ENCODE results near the gene DNAJB13. TPM values are rescaled to one million over a fixed set of nuclear protein-coding genes. Genes with fewer than 3 reads are reported as not detected.
A peak's percentile ranks its signal among the peaks of the same experiment; 100 is the strongest.

Gene DNAJB13
- total and polyA plus RNA-seq, 2 donors (not counting 1 experiment from before 2014, with no cell fraction given) = 0.15 to 0.27 TPM

DNA sequence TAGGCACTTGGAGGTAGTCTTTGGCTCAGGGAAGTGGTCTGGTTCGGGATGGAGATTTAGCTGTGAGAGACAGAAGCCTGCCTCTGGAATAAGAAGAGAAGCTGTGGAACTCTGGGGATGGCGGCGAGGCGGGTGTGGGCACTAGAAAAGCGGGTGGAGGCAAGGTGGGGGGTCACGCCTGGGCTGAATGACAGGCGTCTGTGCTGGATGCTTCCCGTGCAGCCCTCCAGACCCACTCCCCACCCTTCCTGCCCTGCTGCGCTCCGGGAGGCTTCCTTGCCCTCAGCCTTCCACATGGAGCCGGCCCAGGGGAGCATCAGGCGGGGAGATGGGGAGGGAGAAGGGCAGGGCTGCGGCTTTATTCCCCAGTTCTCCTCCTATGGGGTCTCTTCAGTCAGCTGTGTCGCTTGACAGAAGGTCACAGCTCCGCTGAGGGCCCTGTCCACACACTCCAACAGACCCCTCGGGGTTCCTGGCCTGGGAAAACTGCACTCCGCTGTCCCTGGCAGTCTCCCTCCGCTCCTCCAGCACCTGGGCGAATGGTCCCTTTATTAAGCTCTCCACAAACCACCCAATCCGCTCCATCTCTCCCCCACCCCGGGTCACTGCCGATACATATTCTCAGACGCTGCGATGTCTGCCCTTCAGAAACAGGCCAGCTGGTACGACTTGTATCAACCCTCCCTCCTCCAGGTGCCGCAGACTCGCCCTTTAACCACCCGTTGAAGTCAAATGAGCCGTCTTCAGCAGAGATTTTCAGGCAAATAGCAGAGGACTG, 6.2 kb downstream of the DNAJB13 start:
- peaks cover 0 to 4% of the 10 kb centered on the region in 2 donors for H3K4me1 ChIP-seq (ENCODE audit: control insufficient read depth in 2 of 2, insufficient read depth in 2 of 2, low read length in 2 of 2)
- H3K36me3 ChIP-seq (replicated peaks in 1 of 2; ENCODE audit: control extremely low read depth in 1 of 2, control insufficient read depth in 1 of 2, extremely low read depth in 1 of 2, insufficient read depth in 2 of 2, low read length in 1 of 2) = no peaks in the 10 kb centered on the region
- H3K79me2 ChIP-seq (ENCODE audit: control insufficient read depth, insufficient read depth, low read length) = no peaks in the 10 kb centered on the region
- DNase-seq (no peak), ATAC-seq (ENCODE audit: low read depth) (no peak)
- H3K4me1 Mint-ChIP-seq = peaks cover 7% of the 10 kb centered on the region
- H3K27ac ChIP-seq (ENCODE audit: low read length in 2 of 2) = no peak overlapping the region
- H3K9ac ChIP-seq (ENCODE audit: low read length) = no peak overlapping the region
- no peaks in the 10 kb centered on the region for H3K9me3 ChIP-seq (ENCODE audit: control extremely low read depth in 1 of 3, control insufficient read depth in 2 of 3, insufficient read depth in 1 of 3, low read length in 2 of 3)
- peaks cover 16% of the 10 kb centered on the region for H3K27me3 Mint-ChIP-seq
- peak overlapping the region; percentile 52 for H3K4me2 ChIP-seq (replicated peaks; ENCODE audit: low read depth, low read length, poor library complexity, severe bottlenecking)
- TF ChIP-seq EZH2 (IDR thresholded peaks at IDR 0.05; ENCODE audit: borderline replicate concordance, insufficient read depth, low read depth, low read length, poor library complexity, severe bottlenecking) = no peak
- TF ChIP-seq, protein P1, sequence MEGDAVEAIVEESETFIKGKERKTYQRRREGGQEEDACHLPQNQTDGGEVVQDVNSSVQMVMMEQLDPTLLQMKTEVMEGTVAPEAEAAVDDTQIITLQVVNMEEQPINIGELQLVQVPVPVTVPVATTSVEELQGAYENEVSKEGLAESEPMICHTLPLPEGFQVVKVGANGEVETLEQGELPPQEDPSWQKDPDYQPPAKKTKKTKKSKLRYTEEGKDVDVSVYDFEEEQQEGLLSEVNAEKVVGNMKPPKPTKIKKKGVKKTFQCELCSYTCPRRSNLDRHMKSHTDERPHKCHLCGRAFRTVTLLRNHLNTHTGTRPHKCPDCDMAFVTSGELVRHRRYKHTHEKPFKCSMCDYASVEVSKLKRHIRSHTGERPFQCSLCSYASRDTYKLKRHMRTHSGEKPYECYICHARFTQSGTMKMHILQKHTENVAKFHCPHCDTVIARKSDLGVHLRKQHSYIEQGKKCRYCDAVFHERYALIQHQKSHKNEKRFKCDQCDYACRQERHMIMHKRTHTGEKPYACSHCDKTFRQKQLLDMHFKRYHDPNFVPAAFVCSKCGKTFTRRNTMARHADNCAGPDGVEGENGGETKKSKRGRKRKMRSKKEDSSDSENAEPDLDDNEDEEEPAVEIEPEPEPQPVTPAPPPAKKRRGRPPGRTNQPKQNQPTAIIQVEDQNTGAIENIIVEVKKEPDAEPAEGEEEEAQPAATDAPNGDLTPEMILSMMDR (IDR thresholded peaks at IDR 0.05) = no peak
- H3K4me3 ChIP-seq (ENCODE audit: control extremely low read depth in 1 of 5, extremely low read depth in 1 of 5, insufficient read depth in 1 of 5, low read depth in 2 of 5, low read length in 4 of 5) = no peak overlapping the region
- 52% methylated on average over 19 of the region's 29 CpGs for WGBS (ENCODE audit: insufficient coverage)
- ChIA-PET POLR2A (no interaction called here), CTCF (no interaction called here)
- peak overlapping the region; percentile 67 for H3K4me3 Mint-ChIP-seq
- peaks cover 0 to 15% (median 0%) of the 10 kb centered on the region in 4 experiments for H3K27me3 ChIP-seq (replicated peaks in 1 of 4; ENCODE audit: control extremely low read depth in 1 of 4, control insufficient read depth in 3 of 4, insufficient read depth in 4 of 4, low read length in 3 of 4)
- intact Hi-C loops (cut with micrococcal nuclease) = no loop called here
- H2AFZ ChIP-seq (ENCODE audit: insufficient read depth, low read depth, low read length, poor library complexity, severe bottlenecking) = peak overlapping the region; percentile 10
- no peaks in the 10 kb centered on the region for H3K9me3 Mint-ChIP-seq (ENCODE audit: insufficient read depth)
- no peaks in the 10 kb centered on the region for H4K20me1 ChIP-seq (ENCODE audit: control insufficient read depth, insufficient read depth, low read length, poor library complexity, severe bottlenecking)
- H3K27ac Mint-ChIP-seq = no peak overlapping the region

DNA sequence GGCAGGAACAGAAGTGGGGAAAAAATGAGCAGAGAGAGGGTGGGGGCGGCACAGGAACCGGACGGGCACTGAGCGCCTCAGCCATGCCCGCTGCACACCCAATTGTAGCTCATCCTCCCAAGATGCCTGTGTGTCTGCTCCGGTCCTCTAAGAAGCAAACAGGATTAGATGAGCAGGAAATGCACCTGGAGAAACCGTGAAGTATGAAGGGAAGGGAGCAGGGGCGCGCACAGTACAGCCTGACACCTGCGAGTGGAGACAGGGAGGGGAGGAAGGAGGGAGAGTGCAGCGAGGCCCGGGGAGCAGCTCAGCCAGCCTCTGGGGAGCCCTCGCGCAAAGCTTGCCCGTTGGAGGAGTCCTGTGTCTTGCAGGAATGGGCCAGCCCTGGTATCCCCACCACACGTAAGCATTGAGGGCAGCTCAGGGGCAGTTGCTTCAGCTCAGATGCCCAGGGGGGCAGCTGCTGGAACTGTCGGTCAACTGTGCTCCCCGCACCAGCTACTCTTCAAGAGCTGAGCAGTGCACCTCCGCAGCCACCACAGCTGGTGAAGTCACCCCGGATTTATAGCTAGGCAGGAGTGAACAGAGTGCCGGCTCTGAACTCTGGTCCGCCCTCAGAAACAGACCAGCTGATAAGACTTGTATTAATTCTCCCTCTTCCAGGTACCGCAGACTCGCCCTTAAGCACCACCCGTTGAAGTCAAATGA, 7.0 kb downstream of the DNAJB13 start:
- Histone ChIP-seq H3K4me1 (ENCODE audit: control insufficient read depth in 2 of 2, insufficient read depth in 2 of 2, low read length in 2 of 2) (peaks cover 0 to 4% of the 10 kb centered on the region in 2 donors), H3K79me2 (ENCODE audit: control insufficient read depth, insufficient read depth, low read length) (no peaks in the 10 kb centered on the region), H3K4me2 (replicated peaks; ENCODE audit: low read depth, low read length, poor library complexity, severe bottlenecking) (peak overlapping the region; percentile 52), H3K27me3 (replicated peaks in 1 of 4; ENCODE audit: control extremely low read depth in 1 of 4, control insufficient read depth in 3 of 4, insufficient read depth in 4 of 4, low read length in 3 of 4) (peaks cover 0 to 15% (median 0%) of the 10 kb centered on the region in 4 experiments), H2AFZ (ENCODE audit: insufficient read depth, low read depth, low read length, poor library complexity, severe bottlenecking) (peak overlapping the region; percentile 10), H3K9ac (ENCODE audit: low read length) (no peak overlapping the region), H4K20me1 (ENCODE audit: control insufficient read depth, insufficient read depth, low read length, poor library complexity, severe bottlenecking) (no peaks in the 10 kb centered on the region), H3K9me3 (ENCODE audit: control extremely low read depth in 1 of 3, control insufficient read depth in 2 of 3, insufficient read depth in 1 of 3, low read length in 2 of 3) (no peaks in the 10 kb centered on the region), H3K4me3 (ENCODE audit: control extremely low read depth in 1 of 5, extremely low read depth in 1 of 5, insufficient read depth in 1 of 5, low read depth in 2 of 5, low read length in 4 of 5) (no peak overlapping the region), H3K27ac (ENCODE audit: low read length in 2 of 2) (no peak overlapping the region), H3K36me3 (replicated peaks in 1 of 2; ENCODE audit: control extremely low read depth in 1 of 2, control insufficient read depth in 1 of 2, extremely low read depth in 1 of 2, insufficient read depth in 2 of 2, low read length in 1 of 2) (no peaks in the 10 kb centered on the region)
- ATAC-seq (ENCODE audit: low read depth) = no peak
- no peak for TF ChIP-seq EZH2 (IDR thresholded peaks at IDR 0.05; ENCODE audit: borderline replicate concordance, insufficient read depth, low read depth, low read length, poor library complexity, severe bottlenecking)
- TF ChIP-seq, protein P1 (IDR thresholded peaks at IDR 0.05) = no peak
- ChIA-PET CTCF (no interaction called here), POLR2A (interaction anchor here (0.5 kb wide), 1 partner anchor 154 kb away, joined by 4 read pairs; no protein-coding TSS in a partner anchor)
- 70% methylated on average over 25 of the region's 25 CpGs for WGBS (ENCODE audit: insufficient coverage)
- Mint-ChIP-seq H3K9me3 (ENCODE audit: insufficient read depth) (no peaks in the 10 kb centered on the region), H3K27ac (no peak overlapping the region), H3K27me3 (peaks cover 16% of the 10 kb centered on the region), H3K4me3 (peak overlapping the region; percentile 67), H3K4me1 (peaks cover 7% of the 10 kb centered on the region)
- DNase-seq = no peak
- intact Hi-C loops (cut with micrococcal nuclease) = no loop called here
